Esophagus muscularis mucosa (tissue), 4 donors: ENCODE measurements around the gene NAT14.

ENCODE experiments used
- EP300 ChIP-seq: sonication (generic); formaldehyde crosslinking; IDR thresholded peaks from one replicate; pipeline ENCODE4 v1.6.1; 2017; ENCODE audit warnings: antibody characterized with exemption
- POLR2A ChIP-seq: fragments of 450-650 bp; IDR thresholded peaks from one replicate; pipeline ENCODE4 v1.6.1; 2017; ENCODE audit warnings: antibody characterized with exemption, moderate library complexity, mild to moderate bottlenecking, low read depth
- POLR2AphosphoS5 ChIP-seq, 2 donors: sonication (generic); formaldehyde crosslinking; IDR thresholded peaks; one replicate each; pipeline ENCODE4 v1.6.1; 2017; ENCODE audit warnings: antibody characterized with exemption in 2 of 2
- TF ChIP-seq, protein P1 (sequence below), 3 experiments: fragments of 200-600 bp in 2 of 3; fragments of 450-650 bp in 1 of 3; sonication (generic) in 2 of 3; IDR thresholded peaks; one replicate each; pipeline ENCODE4 v1.5.1; 2017 to 2019; ENCODE audit warnings: antibody characterized with exemption in 3 of 3, mild to moderate bottlenecking in 2 of 3, moderate library complexity in 1 of 3

DNA sequence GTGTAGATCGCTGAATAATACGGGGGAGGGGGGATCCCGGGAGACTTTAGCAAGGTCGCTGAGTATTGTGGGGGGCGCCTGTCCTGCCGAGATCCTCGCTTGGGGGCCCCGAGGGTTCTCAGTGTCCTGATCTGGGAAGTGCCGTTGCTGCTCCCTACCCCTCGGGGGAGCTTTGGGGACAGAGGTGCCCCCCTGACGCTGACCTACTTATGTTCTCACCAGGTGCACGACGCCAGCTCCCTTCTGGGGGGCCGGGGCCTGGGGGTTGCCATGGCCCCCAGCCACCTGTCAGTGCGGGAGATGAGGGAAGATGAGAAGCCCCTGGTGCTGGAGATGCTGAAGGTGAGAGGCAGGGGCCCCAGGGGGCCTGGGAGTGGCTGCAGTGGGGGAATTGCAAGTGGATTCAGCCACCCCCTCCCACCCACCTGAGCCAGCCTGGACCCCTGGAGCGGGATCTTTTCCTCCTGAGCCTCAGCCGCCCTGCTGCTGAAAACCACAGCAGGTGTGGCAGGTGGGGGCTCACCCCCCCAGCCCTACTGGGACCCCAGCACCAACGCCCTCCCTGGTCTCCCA is 537 bp downstream of the NAT14 start:
- TF ChIP-seq POLR2AphosphoS5 (IDR thresholded peaks at IDR 0.05), result no peak
- TF ChIP-seq, protein P1, sequence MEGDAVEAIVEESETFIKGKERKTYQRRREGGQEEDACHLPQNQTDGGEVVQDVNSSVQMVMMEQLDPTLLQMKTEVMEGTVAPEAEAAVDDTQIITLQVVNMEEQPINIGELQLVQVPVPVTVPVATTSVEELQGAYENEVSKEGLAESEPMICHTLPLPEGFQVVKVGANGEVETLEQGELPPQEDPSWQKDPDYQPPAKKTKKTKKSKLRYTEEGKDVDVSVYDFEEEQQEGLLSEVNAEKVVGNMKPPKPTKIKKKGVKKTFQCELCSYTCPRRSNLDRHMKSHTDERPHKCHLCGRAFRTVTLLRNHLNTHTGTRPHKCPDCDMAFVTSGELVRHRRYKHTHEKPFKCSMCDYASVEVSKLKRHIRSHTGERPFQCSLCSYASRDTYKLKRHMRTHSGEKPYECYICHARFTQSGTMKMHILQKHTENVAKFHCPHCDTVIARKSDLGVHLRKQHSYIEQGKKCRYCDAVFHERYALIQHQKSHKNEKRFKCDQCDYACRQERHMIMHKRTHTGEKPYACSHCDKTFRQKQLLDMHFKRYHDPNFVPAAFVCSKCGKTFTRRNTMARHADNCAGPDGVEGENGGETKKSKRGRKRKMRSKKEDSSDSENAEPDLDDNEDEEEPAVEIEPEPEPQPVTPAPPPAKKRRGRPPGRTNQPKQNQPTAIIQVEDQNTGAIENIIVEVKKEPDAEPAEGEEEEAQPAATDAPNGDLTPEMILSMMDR (IDR thresholded peaks at IDR 0.05), result no peak
- no peak for TF ChIP-seq EP300
- no peak for TF ChIP-seq POLR2A
